Measurements from ENCODE around the gene NEURL2.
"Not testable (repeated sequence)": the region's sequence is repeated elsewhere in the genome, so short reads cannot be mapped to it uniquely, and the experiment has no call there.

NEURL2 gene

GRCh38 chr20:45934046-45934585, 43.1 kb upstream of the NEURL2 start:
- ATAC-seq: peak; percentile 46
- no peak for TF ChIP-seq RARB (CRISPR knock-in tag; IDR thresholded peaks at IDR 0.05)

GRCh38 chr20:45933266-45934045, 42.4 kb upstream of the NEURL2 start:
- ATAC-seq: peak; percentile 68
- 0 out of 2 replicates have a peak, but pooled peaks have one; percentile 11 for TF ChIP-seq ARNTL (CRISPR knock-in tag; IDR thresholded peaks at IDR 0.05; ENCODE audit: borderline replicate concordance, low read depth)
- TF ChIP-seq RARB (CRISPR knock-in tag; IDR thresholded peaks at IDR 0.05): no peak
- TF ChIP-seq, protein P1, sequence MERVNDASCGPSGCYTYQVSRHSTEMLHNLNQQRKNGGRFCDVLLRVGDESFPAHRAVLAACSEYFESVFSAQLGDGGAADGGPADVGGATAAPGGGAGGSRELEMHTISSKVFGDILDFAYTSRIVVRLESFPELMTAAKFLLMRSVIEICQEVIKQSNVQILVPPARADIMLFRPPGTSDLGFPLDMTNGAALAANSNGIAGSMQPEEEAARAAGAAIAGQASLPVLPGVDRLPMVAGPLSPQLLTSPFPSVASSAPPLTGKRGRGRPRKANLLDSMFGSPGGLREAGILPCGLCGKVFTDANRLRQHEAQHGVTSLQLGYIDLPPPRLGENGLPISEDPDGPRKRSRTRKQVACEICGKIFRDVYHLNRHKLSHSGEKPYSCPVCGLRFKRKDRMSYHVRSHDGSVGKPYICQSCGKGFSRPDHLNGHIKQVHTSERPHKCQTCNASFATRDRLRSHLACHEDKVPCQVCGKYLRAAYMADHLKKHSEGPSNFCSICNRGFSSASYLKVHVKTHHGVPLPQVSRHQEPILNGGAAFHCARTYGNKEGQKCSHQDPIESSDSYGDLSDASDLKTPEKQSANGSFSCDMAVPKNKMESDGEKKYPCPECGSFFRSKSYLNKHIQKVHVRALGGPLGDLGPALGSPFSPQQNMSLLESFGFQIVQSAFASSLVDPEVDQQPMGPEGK (CRISPR knock-in tag; IDR thresholded peaks at IDR 0.05; ENCODE audit: borderline replicate concordance): no peak
- no peak for TF ChIP-seq CSDC2 (CRISPR knock-in tag; IDR thresholded peaks at IDR 0.05)
- 0 out of 2 replicates have a peak, but pooled peaks have one; percentile 25 for TF ChIP-seq PPARA (CRISPR knock-in tag; IDR thresholded peaks at IDR 0.05; ENCODE audit: borderline replicate concordance)
- peak; percentile 87 for TF ChIP-seq ZNF70 (CRISPR knock-in tag; IDR thresholded peaks at IDR 0.05)
- no peak for TF ChIP-seq CREB5 (CRISPR knock-in tag; IDR thresholded peaks at IDR 0.05; ENCODE audit: low read depth)
- TF ChIP-seq SNAI2 (CRISPR knock-in tag; IDR thresholded peaks at IDR 0.05): no peak
- no peak for TF ChIP-seq ZNF565 (CRISPR knock-in tag; conservative IDR thresholded peaks at IDR 0.05; ENCODE audit: low read depth)

- ATAC-seq: not testable (repeated sequence)
Measured at GRCh38 chr20:45931680-45932079, 40.7 kb upstream of the NEURL2 start.

- ATAC-seq: peak; percentile 12; the same call in 1 of the 3 replicates
- TF ChIP-seq CSDC2 (CRISPR knock-in tag; IDR thresholded peaks at IDR 0.05): no peak
- no peak for TF ChIP-seq ZNF8 (CRISPR knock-in tag; IDR thresholded peaks at IDR 0.05)
- no peak for TF ChIP-seq ESRRG (CRISPR knock-in tag; IDR thresholded peaks at IDR 0.05)
- TF ChIP-seq ZC3H10 (CRISPR knock-in tag; IDR thresholded peaks at IDR 0.05): no peak
Measured at GRCh38 chr20:45927071-45927878, 36.3 kb upstream of the NEURL2 start.

- ATAC-seq: no peak; the same call in 2 of the 3 replicates
- no peak for TF ChIP-seq CSDC2 (CRISPR knock-in tag; IDR thresholded peaks at IDR 0.05)
- TF ChIP-seq ISL1 (CRISPR knock-in tag; IDR thresholded peaks at IDR 0.05): no peak
- TF ChIP-seq ZNF8 (CRISPR knock-in tag; IDR thresholded peaks at IDR 0.05): no peak
- TF ChIP-seq ZFP30 (CRISPR knock-in tag; IDR thresholded peaks at IDR 0.05): no peak
- no peak for TF ChIP-seq ARNTL (CRISPR knock-in tag; IDR thresholded peaks at IDR 0.05; ENCODE audit: borderline replicate concordance, low read depth)
- TF ChIP-seq TOX (CRISPR knock-in tag; IDR thresholded peaks at IDR 0.05; ENCODE audit: borderline replicate concordance): no peak
- no peak for TF ChIP-seq SNAI2 (CRISPR knock-in tag; IDR thresholded peaks at IDR 0.05)
- TF ChIP-seq, protein P1 (CRISPR knock-in tag; IDR thresholded peaks at IDR 0.05; ENCODE audit: borderline replicate concordance): no peak
- no peak for TF ChIP-seq TCF4 (CRISPR knock-in tag; IDR thresholded peaks at IDR 0.05; ENCODE audit: borderline replicate concordance)
- TF ChIP-seq CREB5 (CRISPR knock-in tag; IDR thresholded peaks at IDR 0.05; ENCODE audit: low read depth): no peak
- no peak for TF ChIP-seq BACH2 (CRISPR knock-in tag; IDR thresholded peaks at IDR 0.05; ENCODE audit: borderline replicate concordance)
- TF ChIP-seq GLIS3 (CRISPR knock-in tag; IDR thresholded peaks at IDR 0.05): no peak
- no peak for TF ChIP-seq RARB (CRISPR knock-in tag; IDR thresholded peaks at IDR 0.05)
- no peak for TF ChIP-seq OSR1 (CRISPR knock-in tag; IDR thresholded peaks at IDR 0.05)
- TF ChIP-seq, protein P2, sequence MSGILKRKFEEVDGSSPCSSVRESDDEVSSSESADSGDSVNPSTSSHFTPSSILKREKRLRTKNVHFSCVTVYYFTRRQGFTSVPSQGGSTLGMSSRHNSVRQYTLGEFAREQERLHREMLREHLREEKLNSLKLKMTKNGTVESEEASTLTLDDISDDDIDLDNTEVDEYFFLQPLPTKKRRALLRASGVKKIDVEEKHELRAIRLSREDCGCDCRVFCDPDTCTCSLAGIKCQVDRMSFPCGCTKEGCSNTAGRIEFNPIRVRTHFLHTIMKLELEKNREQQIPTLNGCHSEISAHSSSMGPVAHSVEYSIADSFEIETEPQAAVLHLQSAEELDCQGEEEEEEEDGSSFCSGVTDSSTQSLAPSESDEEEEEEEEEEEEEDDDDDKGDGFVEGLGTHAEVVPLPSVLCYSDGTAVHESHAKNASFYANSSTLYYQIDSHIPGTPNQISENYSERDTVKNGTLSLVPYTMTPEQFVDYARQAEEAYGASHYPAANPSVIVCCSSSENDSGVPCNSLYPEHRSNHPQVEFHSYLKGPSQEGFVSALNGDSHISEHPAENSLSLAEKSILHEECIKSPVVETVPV (CRISPR knock-in tag; IDR thresholded peaks at IDR 0.05): no peak
- no peak for TF ChIP-seq ZNF70 (CRISPR knock-in tag; IDR thresholded peaks at IDR 0.05)
- TF ChIP-seq, protein P3, sequence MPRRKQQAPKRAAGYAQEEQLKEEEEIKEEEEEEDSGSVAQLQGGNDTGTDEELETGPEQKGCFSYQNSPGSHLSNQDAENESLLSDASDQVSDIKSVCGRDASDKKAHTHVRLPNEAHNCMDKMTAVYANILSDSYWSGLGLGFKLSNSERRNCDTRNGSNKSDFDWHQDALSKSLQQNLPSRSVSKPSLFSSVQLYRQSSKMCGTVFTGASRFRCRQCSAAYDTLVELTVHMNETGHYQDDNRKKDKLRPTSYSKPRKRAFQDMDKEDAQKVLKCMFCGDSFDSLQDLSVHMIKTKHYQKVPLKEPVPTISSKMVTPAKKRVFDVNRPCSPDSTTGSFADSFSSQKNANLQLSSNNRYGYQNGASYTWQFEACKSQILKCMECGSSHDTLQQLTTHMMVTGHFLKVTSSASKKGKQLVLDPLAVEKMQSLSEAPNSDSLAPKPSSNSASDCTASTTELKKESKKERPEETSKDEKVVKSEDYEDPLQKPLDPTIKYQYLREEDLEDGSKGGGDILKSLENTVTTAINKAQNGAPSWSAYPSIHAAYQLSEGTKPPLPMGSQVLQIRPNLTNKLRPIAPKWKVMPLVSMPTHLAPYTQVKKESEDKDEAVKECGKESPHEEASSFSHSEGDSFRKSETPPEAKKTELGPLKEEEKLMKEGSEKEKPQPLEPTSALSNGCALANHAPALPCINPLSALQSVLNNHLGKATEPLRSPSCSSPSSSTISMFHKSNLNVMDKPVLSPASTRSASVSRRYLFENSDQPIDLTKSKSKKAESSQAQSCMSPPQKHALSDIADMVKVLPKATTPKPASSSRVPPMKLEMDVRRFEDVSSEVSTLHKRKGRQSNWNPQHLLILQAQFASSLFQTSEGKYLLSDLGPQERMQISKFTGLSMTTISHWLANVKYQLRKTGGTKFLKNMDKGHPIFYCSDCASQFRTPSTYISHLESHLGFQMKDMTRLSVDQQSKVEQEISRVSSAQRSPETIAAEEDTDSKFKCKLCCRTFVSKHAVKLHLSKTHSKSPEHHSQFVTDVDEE (CRISPR knock-in tag; IDR thresholded peaks at IDR 0.05): no peak
- TF ChIP-seq ESRRG (CRISPR knock-in tag; IDR thresholded peaks at IDR 0.05): no peak
Measured at GRCh38 chr20:45926731-45927070, 35.7 kb upstream of the NEURL2 start.

Data from SK-N-SH treated with all-trans-retinoic acid at 6 μM for 48 hours (cell line).